Measurements from ENCODE around the gene CACNA1C. TPM values are rescaled to one million over a fixed set of nuclear protein-coding genes. Genes with fewer than 3 reads are reported as not detected.

Gene CACNA1C
- total RNA-seq, 2 donors from 2014 or later, result 70.0 to 127 TPM

DNA sequence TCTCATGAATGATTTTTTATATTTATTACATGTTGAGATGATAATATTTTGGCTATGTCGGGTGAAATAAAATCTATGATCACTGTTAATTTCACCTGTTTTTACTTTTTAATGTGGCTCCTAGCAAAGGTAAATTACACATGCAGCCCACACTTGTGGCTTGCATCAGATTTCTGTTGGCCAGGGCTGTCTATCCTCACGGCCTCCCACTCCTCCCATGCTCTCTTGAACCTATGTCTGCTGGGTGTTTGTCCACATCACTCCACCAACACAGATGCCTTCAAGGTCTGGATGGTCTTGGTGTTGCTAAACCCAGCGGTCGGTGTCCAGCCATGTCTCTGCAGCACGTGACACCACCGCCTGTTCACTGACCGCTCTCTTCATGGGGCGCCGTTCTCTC is 402.6 kb downstream of the CACNA1C start:
- Histone ChIP-seq H3K4me1 (ENCODE audit: control insufficient read depth in 1 of 2, low read depth in 2 of 2) (peaks cover 8 to 18% of the 10 kb centered on the region in 2 donors), H3K9me3 (no peaks in the 10 kb centered on the region), H3K27me3 (replicated peaks; ENCODE audit: insufficient read depth) (no peaks in the 10 kb centered on the region), H3K27ac (no peak overlapping the region), H3K36me3 (peaks cover 15% of the 10 kb centered on the region), H3K4me3 (no peak overlapping the region)
- no peak for DNase-seq (ENCODE audit: low spot score)
- TF ChIP-seq, protein P1, sequence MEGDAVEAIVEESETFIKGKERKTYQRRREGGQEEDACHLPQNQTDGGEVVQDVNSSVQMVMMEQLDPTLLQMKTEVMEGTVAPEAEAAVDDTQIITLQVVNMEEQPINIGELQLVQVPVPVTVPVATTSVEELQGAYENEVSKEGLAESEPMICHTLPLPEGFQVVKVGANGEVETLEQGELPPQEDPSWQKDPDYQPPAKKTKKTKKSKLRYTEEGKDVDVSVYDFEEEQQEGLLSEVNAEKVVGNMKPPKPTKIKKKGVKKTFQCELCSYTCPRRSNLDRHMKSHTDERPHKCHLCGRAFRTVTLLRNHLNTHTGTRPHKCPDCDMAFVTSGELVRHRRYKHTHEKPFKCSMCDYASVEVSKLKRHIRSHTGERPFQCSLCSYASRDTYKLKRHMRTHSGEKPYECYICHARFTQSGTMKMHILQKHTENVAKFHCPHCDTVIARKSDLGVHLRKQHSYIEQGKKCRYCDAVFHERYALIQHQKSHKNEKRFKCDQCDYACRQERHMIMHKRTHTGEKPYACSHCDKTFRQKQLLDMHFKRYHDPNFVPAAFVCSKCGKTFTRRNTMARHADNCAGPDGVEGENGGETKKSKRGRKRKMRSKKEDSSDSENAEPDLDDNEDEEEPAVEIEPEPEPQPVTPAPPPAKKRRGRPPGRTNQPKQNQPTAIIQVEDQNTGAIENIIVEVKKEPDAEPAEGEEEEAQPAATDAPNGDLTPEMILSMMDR (IDR thresholded peaks at IDR 0.05), result no peak
- ATAC-seq (ENCODE audit: insufficient number of reproducible peaks, low FRiP score, low read depth), result no peak

DNA sequence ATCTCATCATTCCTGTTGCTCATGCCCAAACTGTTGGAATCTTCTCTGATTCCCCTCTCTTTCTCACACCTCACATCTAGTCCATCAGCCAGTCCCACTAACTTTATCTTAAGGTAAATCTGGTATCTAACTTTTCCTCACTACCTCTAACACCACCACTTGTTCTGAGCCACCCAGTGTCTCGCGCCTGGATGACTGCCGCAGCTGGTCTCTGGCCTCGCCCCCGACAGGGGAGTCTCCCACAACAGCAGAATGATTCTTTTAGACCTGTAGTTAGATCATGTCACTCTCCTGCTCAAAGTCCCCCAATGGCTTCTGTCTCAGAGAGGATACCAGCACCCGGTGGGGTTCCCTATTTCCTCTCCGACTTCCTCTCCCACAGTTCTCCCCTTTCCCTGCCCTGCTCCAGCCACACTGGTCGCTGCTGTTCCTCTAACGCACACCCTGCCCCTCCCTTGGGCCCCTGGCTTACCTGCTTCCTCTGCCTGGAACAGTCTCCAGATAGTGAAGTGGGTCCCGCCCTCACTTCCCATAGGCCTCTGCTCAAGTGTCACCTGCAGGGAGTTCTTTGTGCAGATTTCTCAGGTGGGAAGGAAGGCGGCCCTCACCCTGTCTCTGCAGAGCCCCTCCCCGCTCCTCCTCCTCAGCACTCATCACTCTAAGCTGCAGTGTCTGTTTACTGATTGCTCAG is 403.5 kb downstream of the CACNA1C start:
- peaks cover under 1 to 10% of the 10 kb centered on the region in 2 donors for H3K4me1 ChIP-seq (ENCODE audit: control insufficient read depth in 1 of 2, low read depth in 2 of 2)
- H3K9me3 ChIP-seq, result no peaks in the 10 kb centered on the region
- no peak overlapping the region for H3K27ac ChIP-seq
- no peak for ATAC-seq (ENCODE audit: insufficient number of reproducible peaks, low FRiP score, low read depth)
- no peaks in the 10 kb centered on the region for H3K27me3 ChIP-seq (replicated peaks; ENCODE audit: insufficient read depth)
- DNase-seq (ENCODE audit: low spot score), result no peak
- peaks cover 15% of the 10 kb centered on the region for H3K36me3 ChIP-seq
- H3K4me3 ChIP-seq, result no peak overlapping the region
- TF ChIP-seq, protein P1 (IDR thresholded peaks at IDR 0.05), result no peak

DNA sequence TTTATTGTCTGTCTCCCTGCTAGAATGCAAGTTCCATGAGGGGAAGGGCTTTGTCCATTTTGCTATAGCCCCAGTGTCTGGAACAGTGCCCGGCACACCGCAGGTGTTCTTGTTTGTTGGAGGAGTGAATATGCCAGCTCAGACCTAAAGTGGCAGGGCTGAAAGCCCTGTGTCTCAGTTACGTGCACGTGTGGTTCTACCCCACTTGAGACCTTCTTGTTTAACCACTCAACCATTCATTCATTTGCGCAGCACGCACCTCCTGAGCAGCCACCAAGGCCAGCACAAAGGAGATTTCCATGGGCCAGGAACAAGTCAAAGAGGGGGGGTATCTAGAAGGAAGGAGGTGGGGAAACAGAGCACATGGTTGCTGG is 404.0 kb downstream of the CACNA1C start:
- TF ChIP-seq, protein P1 (IDR thresholded peaks at IDR 0.05), result no peak
- Histone ChIP-seq H3K4me1 (ENCODE audit: control insufficient read depth in 1 of 2, low read depth in 2 of 2) (peaks cover 0 to 4% of the 10 kb centered on the region in 2 donors), H3K9me3 (no peaks in the 10 kb centered on the region), H3K27me3 (replicated peaks; ENCODE audit: insufficient read depth) (no peaks in the 10 kb centered on the region), H3K4me3 (no peak overlapping the region), H3K36me3 (peaks cover 15% of the 10 kb centered on the region), H3K27ac (no peak overlapping the region)
- DNase-seq (ENCODE audit: low spot score) (no peak), ATAC-seq (ENCODE audit: insufficient number of reproducible peaks, low FRiP score, low read depth) (no peak)

DNA sequence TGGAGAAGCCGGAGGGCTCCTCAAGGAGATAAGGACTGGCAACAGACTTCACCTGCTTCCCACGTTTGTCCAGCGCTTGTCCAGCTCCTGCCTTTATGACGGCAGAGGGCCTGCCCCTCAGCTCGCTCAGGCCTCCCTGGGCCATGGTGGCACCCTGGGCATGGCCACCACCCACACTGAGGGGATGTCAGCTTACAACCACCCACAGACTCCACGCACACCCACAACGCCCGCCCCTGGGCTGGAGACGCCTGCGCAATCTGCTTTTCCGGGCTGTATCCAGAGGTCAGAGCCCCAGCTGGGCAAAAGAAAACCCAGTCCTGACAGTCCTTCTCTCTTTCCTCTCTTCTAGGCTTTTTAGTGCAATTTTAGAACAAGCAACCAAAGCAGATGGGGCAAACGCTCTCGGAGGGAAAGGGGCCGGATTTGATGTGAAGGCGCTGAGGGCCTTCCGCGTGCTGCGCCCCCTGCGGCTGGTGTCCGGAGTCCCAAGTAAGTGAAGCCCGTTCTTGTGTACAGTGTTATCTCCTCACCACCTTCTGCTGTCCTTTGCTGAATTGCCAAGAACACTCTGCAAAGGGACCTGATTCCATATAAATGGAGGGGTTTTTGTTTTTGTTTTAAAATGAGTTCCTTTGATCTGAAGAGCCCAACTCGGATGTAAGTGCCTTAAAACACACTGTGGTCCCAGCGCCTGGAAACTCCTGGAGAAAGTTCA is 404.6 kb downstream of the CACNA1C start:
- Histone ChIP-seq H3K27me3 (replicated peaks; ENCODE audit: insufficient read depth) (no peaks in the 10 kb centered on the region), H3K4me1 (ENCODE audit: control insufficient read depth in 1 of 2, low read depth in 2 of 2) (no peaks in the 10 kb centered on the region), H3K4me3 (no peak overlapping the region), H3K36me3 (peaks cover 21% of the 10 kb centered on the region), H3K9me3 (no peaks in the 10 kb centered on the region), H3K27ac (no peak overlapping the region)
- DNase-seq (ENCODE audit: low spot score), result no peak
- no peak for ATAC-seq (ENCODE audit: insufficient number of reproducible peaks, low FRiP score, low read depth)
- TF ChIP-seq, protein P1 (IDR thresholded peaks at IDR 0.05), result no peak

DNA sequence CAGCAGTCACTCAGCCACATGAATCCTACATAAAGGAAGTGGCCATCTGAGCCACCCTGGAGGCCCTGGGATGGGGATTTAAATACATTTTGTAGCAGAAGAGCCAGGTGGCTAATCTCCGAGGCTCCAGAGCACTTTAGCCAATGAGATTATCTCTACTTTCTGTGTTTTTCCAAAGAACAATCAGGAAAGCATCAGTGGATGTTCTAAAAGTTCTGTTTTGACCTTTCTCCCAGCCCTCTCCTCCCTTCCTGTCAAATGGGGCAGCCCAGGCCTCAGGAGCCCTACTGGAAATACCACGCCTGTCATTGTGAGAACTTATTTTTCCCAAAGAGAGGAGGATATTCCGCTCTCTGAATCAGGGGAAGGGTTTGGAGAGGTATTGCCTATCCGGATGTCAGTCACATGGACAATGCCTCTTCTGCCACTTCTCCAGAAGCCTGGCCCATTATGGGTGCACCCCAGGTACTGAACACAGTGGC is 405.2 kb downstream of the CACNA1C start:
- Histone ChIP-seq H3K4me3 (no peak overlapping the region), H3K4me1 (ENCODE audit: control insufficient read depth in 1 of 2, low read depth in 2 of 2) (no peaks in the 10 kb centered on the region), H3K36me3 (peaks cover 23% of the 10 kb centered on the region), H3K9me3 (no peaks in the 10 kb centered on the region), H3K27ac (no peak overlapping the region), H3K27me3 (replicated peaks; ENCODE audit: insufficient read depth) (no peaks in the 10 kb centered on the region)
- TF ChIP-seq, protein P1 (IDR thresholded peaks at IDR 0.05), result no peak
- DNase-seq (ENCODE audit: low spot score) (no peak), ATAC-seq (ENCODE audit: insufficient number of reproducible peaks, low FRiP score, low read depth) (no peak)

Data from thoracic aorta (tissue), 2 donors.